GM21786 (cell line): ENCODE measurements around the gene MGAT4C.
"Not testable (repeated sequence)": the region's sequence is repeated elsewhere in the genome, so short reads cannot be mapped to it uniquely, and the experiment has no call there.

Experiments used
- ATAC-seq: cut with Tn5 transposase; IDR thresholded peaks from one replicate; pipeline ENCODE4 v1.9.1; 2021; ENCODE audit not compliant: unreplicated experiment

Gene MGAT4C

GRCh38 chr12:86256163-86256562 is at the start of gene MGAT4C:
Gene MGAT4C, minus strand, starts transcription at chr12:86256391.
- ATAC-seq: no peak

DNA sequence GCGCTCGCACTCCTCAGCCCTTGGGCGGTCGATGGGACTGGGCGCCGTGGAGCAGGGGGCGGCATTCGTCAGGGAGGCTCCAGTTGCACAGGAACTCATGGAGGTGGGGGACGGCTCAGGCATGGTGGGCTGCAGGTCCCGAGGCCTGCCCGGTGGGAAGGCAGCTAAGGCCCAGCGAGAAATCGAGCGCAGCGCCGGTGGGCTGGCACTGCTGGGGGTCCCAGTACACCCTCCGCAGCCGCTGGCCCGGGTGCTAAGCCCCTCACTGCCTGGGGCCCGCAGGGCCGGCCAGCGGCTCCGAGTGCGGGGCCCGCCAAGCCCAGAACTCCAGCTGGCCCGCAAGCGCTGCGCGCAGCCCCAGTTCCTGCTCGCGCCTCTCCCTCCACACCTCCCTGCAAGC is 40.2 kb upstream of the MGAT4C start:
- ATAC-seq: not testable (repeated sequence)

DNA sequence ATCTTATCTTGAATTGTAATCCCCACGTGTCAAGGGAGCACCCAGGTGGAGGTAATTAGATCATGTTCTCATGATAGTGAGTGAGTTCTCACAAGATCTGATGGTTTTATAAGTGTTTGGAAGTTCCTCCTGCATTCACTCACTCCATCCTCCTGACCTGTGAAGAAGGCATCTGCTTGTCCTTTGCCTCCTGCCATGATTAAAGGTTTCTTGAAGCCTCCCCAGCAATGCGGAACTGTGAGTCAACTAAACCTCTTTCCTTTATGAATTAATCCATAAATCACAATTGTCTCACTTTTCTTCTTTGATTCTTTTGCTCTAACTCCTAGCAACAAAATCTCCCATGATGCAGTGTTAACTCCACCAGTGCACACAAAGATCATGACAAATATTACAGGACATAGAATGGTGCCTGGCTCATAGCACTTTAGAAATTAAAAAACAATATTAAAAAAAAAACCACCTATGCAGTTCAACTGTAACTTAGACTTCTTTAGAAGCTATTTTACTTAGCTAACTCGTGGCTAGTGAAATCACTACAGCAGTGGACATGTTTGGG is 37.6 kb upstream of the MGAT4C start:
- no peak for ATAC-seq

DNA sequence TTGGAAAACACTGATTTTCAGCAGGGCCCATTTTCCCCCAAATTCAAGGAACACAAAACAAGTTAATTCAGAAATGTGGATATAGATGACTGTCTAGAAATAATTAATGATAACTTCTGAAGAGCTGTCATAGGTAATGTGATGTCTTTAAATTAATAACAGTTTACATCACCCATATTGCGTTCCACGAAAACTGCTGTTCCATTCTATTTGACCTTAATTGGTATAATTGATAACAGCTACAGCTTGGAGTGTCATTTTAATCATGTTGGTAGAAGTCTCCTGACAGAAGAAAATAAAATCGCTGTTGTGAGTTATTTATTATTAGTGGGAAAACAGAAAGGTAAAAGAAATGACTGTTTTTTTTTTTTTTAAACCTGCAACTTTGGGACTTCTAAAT is 36.3 kb upstream of the MGAT4C start:
- no peak for ATAC-seq

DNA sequence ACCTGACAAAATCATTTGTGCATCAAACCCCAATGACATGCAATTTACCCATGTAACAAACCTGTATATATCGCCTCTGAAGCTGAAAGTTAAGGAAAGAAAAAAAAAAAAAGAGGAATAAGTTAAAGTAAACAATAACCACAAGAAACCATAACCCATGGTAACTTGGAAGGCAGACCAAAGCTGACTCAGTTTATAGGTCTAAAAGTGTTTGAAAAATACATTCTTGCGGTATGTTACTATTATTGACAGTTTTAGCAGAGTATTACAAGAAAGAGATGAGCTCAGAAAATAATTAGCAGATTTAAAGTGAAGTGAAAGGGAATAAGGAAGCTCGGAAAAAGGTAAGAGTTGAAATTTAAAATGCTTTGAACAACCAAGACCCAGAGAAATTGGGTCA is 34.4 kb upstream of the MGAT4C start:
- no peak for ATAC-seq

DNA sequence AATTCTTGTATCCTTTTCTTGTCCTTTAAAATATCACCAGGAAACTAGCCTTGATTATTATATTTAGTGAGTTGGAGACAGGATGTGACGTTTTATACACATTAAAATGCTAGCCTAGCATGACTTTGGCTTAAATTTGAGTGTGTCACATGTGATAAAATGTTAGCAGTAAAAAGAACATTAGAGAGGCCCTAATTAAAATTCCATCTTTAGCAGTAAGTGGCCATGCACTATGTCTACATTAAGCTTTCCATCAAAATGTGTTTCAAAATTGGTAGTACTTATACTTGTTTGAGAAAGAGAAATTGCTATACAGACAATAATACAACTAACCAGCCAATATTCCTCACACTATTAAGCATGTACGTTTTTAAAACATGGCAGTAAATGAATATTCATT is 29.9 kb upstream of the MGAT4C start:
- no peak for ATAC-seq

DNA sequence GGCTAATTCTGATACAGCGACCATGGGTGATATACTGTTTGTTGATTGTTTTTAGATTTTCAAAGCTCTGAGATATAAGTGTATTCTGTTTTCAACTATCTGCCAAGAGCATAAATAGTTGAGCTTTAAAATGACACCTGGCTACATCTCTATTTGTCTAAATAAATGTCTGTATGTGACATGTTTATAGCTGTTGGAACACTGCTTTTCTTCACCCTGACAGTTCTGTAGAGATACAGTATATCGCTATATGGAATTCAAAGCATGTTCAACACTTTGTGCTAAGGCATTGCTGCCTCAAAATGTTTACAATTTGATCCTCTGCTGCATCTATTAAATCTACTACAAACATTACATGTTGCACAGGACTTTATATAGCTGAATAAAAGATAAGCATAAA is 27.4 kb upstream of the MGAT4C start:
- ATAC-seq: no peak

- ATAC-seq: no peak
Measured at GRCh38 chr12:86275356-86275755, 19.2 kb upstream of the MGAT4C start.

DNA sequence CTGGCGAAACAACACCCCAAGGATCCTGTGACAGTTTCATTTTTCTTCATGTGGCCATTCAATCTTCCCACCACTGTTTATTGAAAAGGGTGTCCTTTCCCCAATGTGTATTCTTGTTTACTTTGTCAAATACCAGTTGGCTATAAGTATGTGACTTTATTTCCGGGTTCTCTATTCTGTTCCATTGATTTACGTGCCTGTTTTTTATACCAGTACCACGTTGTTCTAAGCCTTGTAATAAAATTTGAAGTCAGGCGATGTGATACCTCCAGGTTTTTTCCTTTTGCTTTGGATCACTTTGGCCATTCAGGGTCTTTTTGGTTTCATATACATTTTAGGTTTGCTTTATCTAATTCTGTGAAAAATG is 9.1 kb upstream of the MGAT4C start:
- ATAC-seq: no peak

DNA sequence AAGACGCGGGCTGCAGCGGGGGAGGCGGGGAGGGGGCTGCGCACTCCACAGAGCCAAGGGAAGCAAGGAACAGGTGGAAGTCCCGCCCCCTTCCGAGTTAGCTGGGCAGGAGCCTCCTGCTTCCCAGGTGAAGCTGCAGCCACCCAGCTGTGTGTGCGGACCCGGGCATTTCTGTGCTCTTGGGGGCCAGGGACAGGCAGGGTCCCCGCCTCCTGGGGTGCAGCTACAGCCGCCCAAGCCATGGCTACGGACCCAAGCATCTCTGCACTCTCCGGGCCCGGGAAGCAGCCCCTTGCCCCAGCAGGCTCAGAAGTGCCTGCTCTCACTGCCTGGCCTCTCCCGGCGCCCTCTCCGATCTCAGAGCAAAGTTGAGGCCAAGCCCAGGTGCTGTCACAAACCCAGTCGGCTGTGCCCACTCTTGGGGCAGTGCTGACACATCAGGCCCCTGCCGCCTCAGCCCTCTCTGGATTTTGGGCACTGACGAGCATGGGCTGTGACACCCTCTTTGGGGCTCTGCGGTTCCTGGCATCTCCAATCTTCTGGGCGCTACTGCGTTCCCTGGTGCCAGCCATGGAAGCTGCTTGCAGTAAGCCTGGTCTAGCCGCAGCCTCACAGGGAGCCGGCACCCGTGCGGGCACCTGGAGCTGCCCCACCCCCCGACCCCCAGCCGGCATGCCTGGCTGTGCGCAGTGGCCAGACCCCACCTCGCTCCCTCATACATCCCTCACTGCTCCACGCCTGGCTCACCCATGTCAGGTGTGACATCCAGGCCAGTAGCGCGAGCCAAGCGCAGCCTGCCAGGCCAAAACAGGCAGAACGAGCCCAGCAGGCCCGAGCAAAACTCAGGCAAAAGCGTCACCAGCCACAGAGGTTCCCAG is 8.5 kb upstream of the MGAT4C start:
- ATAC-seq: no peak

DNA sequence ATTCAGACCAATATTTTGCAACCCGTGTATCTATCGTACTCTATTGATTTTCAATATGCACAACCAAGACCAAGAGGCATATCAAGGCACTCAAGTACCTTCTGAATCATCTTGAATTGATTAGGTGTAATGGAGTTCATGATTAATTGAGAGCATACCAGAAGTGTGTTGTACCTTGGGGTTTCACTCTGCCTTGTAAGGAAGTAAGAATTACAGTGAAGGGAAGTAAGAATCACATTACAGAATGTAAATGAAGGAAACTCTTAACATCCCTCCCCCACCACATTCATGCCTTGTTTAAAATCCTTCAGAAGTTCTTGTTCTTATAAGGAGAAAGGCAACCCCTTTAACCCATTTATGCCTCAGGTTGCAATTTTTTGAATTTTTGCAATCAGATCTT is 5.4 kb upstream of the MGAT4C start:
- no peak for ATAC-seq

DNA sequence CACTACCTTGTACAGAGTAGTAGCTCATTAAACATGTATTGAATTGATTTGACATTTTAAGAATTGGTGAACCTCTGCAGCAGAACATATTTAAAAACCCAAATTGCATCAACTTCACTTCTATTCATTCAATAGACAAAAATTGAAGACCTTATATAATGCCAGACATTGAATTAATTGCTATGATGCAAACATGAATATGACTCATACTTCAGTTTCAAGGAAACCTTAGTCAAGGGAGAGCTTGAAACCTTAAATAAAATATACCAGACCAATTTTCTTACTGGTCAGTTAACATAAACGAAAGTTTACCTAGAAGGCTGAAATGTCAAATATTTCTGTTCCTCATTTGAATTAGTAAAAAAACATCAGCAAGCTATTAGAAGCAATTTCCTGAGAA is 5.0 kb upstream of the MGAT4C start:
- ATAC-seq: no peak

DNA sequence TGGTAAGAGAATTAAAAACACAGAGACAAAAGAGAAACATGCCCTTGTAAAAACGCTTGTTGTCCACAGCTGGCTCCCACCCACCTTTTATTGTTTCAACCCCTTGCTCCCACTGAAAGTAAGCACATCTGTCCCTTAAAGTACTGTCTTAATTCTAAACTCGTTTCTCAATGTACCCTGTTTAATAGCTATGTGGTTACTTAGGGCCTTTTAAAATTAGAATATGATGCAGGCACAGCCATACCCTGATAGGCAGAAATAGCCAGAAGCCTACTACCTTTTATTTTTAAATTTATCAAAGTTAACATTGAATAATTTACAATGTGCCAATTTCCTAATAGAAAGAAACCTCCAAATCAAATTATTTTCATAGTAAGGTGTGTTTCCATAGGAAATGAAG is 4.0 kb upstream of the MGAT4C start:
- ATAC-seq: no peak

DNA sequence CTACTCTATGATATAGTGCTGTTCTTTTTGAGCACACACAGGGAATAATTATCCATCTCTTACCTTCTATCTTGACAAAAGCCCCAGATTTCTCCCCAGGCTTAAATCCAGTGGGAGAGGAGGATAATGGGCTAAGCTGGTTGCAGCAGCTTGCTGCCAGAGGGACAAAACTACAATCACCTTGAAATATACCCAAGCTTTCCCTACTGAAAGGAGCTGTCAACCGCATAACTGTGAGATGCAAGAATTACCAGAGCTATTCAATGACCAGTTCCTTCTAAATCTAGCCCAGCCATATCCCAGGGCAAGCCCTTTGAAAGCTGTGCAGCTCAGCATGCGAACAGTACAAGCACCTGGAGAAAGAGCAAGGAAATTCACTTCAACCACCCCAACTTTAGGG is 943 bp upstream of the MGAT4C start:
- ATAC-seq: no peak

GRCh38 chr12:86254399-86255107 is 1.6 kb downstream of the MGAT4C start:
- ATAC-seq: no peak

- ATAC-seq: peak; percentile 49
Measured at GRCh38 chr12:86249851-86250250, 6.3 kb downstream of the MGAT4C start.

GRCh38 chr12:86249276-86249675 is 6.9 kb downstream of the MGAT4C start:
- ATAC-seq: no peak

GRCh38 chr12:86247871-86248270 is 8.3 kb downstream of the MGAT4C start:
- no peak for ATAC-seq

GRCh38 chr12:86241600-86241999 is 14.6 kb downstream of the MGAT4C start:
- ATAC-seq: no peak

GRCh38 chr12:86234316-86234855 is 21.8 kb downstream of the MGAT4C start:
- no peak for ATAC-seq

GRCh38 chr12:86233126-86233525 is 23.1 kb downstream of the MGAT4C start:
- ATAC-seq: no peak
